IPS DF 6.9 (cell line): Measurements from ENCODE around the gene CD86.

ENCODE experiments used
- DNase-seq: peaks from one replicate; pipeline ENCODE4 v3.0.0-alpha.2; 2013; ENCODE audit warnings: low read depth, low spot score
- H3K27ac ChIP-seq: one replicate; pipeline ENCODE4 v1.5.1; 2013; ENCODE audit warnings: low read length, control low read depth
- H3K27me3 ChIP-seq: 2 replicates; pipeline ENCODE4 v1.6.1; 2013; ENCODE audit warnings: mild to moderate bottlenecking, low read length; ENCODE audit not compliant: control insufficient read depth, insufficient read depth
- H3K36me3 ChIP-seq: 2 replicates; pipeline ENCODE4 v1.6.1; 2013; ENCODE audit warnings: low read length; ENCODE audit not compliant: control insufficient read depth, insufficient read depth
- H3K4me1 ChIP-seq: 2 replicates; pipeline ENCODE4 v1.6.1; 2013; ENCODE audit warnings: low read length; ENCODE audit not compliant: control insufficient read depth, insufficient read depth
- H3K4me3 ChIP-seq: 2 replicates; pipeline ENCODE4 v1.5.1; 2013; ENCODE audit warnings: mild to moderate bottlenecking, low read length
- H3K9me3 ChIP-seq: 2 replicates; pipeline ENCODE4 v1.6.1; 2013; ENCODE audit warnings: low read length, inconsistent platforms; ENCODE audit not compliant: control insufficient read depth, insufficient read depth
- WGBS: extraction: QIAGEN DNeasy Blood & Tissue Kit; methylation state at CpG from one replicate; pipeline ENCODE4 v1.1.7; 2013; ENCODE audit warnings: mixed read lengths, missing lambda C conversion rate; ENCODE audit not compliant: insufficient read length, insufficient coverage; 5-methylcytosine and 5-hydroxymethylcytosine counted together

The CD86 gene

GRCh38 chr3:122088531-122088930 is 33.4 kb downstream of the CD86 start:
- WGBS, result no CpG with 5 or more reads among the region's 3 CpGs
- DNase-seq, result no peak
- Histone ChIP-seq H3K36me3 (no peaks in the 10 kb centered on the region), H3K27me3 (no peaks in the 10 kb centered on the region), H3K4me3 (no peak overlapping the region), H3K27ac (no peak overlapping the region), H3K9me3 (no peaks in the 10 kb centered on the region), H3K4me1 (no peaks in the 10 kb centered on the region)

GRCh38 chr3:122091602-122092295 is 36.6 kb downstream of the CD86 start:
- no peak for DNase-seq
- no peak overlapping the region for H3K4me3 ChIP-seq
- no peaks in the 10 kb centered on the region for H3K4me1 ChIP-seq
- WGBS, result no CpG with 5 or more reads among the region's 4 CpGs
- no peaks in the 10 kb centered on the region for H3K9me3 ChIP-seq
- H3K27me3 ChIP-seq, result no peaks in the 10 kb centered on the region
- H3K36me3 ChIP-seq, result no peaks in the 10 kb centered on the region
- H3K27ac ChIP-seq, result no peak overlapping the region

GRCh38 chr3:122092460-122093165 is 37.5 kb downstream of the CD86 start:
- no peak for DNase-seq
- Histone ChIP-seq H3K27me3 (no peaks in the 10 kb centered on the region), H3K27ac (no peak overlapping the region), H3K36me3 (no peaks in the 10 kb centered on the region), H3K4me3 (no peak overlapping the region), H3K9me3 (no peaks in the 10 kb centered on the region), H3K4me1 (no peaks in the 10 kb centered on the region)
- no CpG with 5 or more reads among the region's 2 CpGs for WGBS

GRCh38 chr3:122094125-122094524 is 39.0 kb downstream of the CD86 start:
- no peak overlapping the region for H3K4me3 ChIP-seq
- no peaks in the 10 kb centered on the region for H3K9me3 ChIP-seq
- H3K4me1 ChIP-seq, result no peaks in the 10 kb centered on the region
- no peak for DNase-seq
- no peak overlapping the region for H3K27ac ChIP-seq
- no peaks in the 10 kb centered on the region for H3K27me3 ChIP-seq
- no peaks in the 10 kb centered on the region for H3K36me3 ChIP-seq
- WGBS, result no CpG with 5 or more reads among the region's 4 CpGs

GRCh38 chr3:122094693-122095092 is 39.5 kb downstream of the CD86 start:
- no peak overlapping the region for H3K4me3 ChIP-seq
- no CpG with 5 or more reads among the region's 2 CpGs for WGBS
- H3K27ac ChIP-seq, result no peak overlapping the region
- H3K36me3 ChIP-seq, result no peaks in the 10 kb centered on the region
- H3K27me3 ChIP-seq, result no peaks in the 10 kb centered on the region
- H3K9me3 ChIP-seq, result no peaks in the 10 kb centered on the region
- no peak for DNase-seq
- no peaks in the 10 kb centered on the region for H3K4me1 ChIP-seq

GRCh38 chr3:122097141-122097540 is 42.0 kb downstream of the CD86 start:
- Histone ChIP-seq H3K36me3 (no peaks in the 10 kb centered on the region), H3K27me3 (no peaks in the 10 kb centered on the region), H3K4me1 (peaks cover 1% of the 10 kb centered on the region; the same call in 1 of the 2 replicates), H3K4me3 (no peak overlapping the region), H3K27ac (no peak overlapping the region), H3K9me3 (no peaks in the 10 kb centered on the region)
- DNase-seq, result no peak
- no CpG with 5 or more reads among the region's 3 CpGs for WGBS

- no CpG with 5 or more reads among the region's 2 CpGs for WGBS
- no peaks in the 10 kb centered on the region for H3K27me3 ChIP-seq
Measured at GRCh38 chr3:122098611-122099010, 43.4 kb downstream of the CD86 start.

GRCh38 chr3:122099255-122099654 is 44.1 kb downstream of the CD86 start:
- H3K27me3 ChIP-seq, result no peaks in the 10 kb centered on the region
- WGBS, result no CpG with 5 or more reads among the region's 2 CpGs
- H3K27ac ChIP-seq, result no peak overlapping the region
- DNase-seq, result no peak
- peaks cover 1% of the 10 kb centered on the region; the same call in 1 of the 2 replicates for H3K4me1 ChIP-seq
- H3K36me3 ChIP-seq, result no peaks in the 10 kb centered on the region
- no peaks in the 10 kb centered on the region for H3K9me3 ChIP-seq
- no peak overlapping the region for H3K4me3 ChIP-seq

More at GRCh38 chr3:122098611-122099010, 43.4 kb downstream of the CD86 start:
- Histone ChIP-seq H3K36me3 (no peaks in the 10 kb centered on the region), H3K4me1 (peaks cover 1% of the 10 kb centered on the region; the same call in 1 of the 2 replicates), H3K27ac (no peak overlapping the region), H3K4me3 (no peak overlapping the region), H3K9me3 (no peaks in the 10 kb centered on the region)
- no peak for DNase-seq

- WGBS, result no CpG with 5 or more reads among the region's 1 CpG
- Histone ChIP-seq H3K27me3 (no peaks in the 10 kb centered on the region), H3K9me3 (no peaks in the 10 kb centered on the region), H3K4me3 (no peak overlapping the region), H3K4me1 (peaks cover 1% of the 10 kb centered on the region; the same call in 1 of the 2 replicates), H3K36me3 (no peaks in the 10 kb centered on the region), H3K27ac (no peak overlapping the region)
- no peak for DNase-seq
Measured at GRCh38 chr3:122100083-122100482, 44.9 kb downstream of the CD86 start.

- H3K9me3 ChIP-seq, result no peaks in the 10 kb centered on the region
- no peaks in the 10 kb centered on the region for H3K36me3 ChIP-seq
- DNase-seq, result no peak
- no peaks in the 10 kb centered on the region for H3K27me3 ChIP-seq
- no peak overlapping the region for H3K4me3 ChIP-seq
- H3K4me1 ChIP-seq, result peaks cover 1% of the 10 kb centered on the region; the same call in 1 of the 2 replicates
- no peak overlapping the region for H3K27ac ChIP-seq
- WGBS, result no CpG with 5 or more reads among the region's 8 CpGs
Measured at GRCh38 chr3:122100591-122101463, 45.7 kb downstream of the CD86 start.
